A673 (cell line): ENCODE data around the gene UGT2A1.

Experiments
- CTCF ChIP-seq: fragments of 300-800, 200-600 bp; sonication (generic); conservative IDR thresholded peaks from 2 replicates; pipeline ENCODE4 v1.5.1; 2017; ENCODE audit warnings: low read depth, mild to moderate bottlenecking, antibody characterized with exemption, low read length, moderate library complexity, mixed read lengths
- EZH2 ChIP-seq: fragments of 200-600 bp; sonication (generic); IDR thresholded peaks from 2 replicates; pipeline ENCODE4 v1.6.1; 2017; ENCODE audit warnings: borderline replicate concordance, low read depth, mild to moderate bottlenecking, mixed read lengths, antibody characterized with exemption, low read length; ENCODE audit not compliant: poor library complexity, severe bottlenecking

DNA sequence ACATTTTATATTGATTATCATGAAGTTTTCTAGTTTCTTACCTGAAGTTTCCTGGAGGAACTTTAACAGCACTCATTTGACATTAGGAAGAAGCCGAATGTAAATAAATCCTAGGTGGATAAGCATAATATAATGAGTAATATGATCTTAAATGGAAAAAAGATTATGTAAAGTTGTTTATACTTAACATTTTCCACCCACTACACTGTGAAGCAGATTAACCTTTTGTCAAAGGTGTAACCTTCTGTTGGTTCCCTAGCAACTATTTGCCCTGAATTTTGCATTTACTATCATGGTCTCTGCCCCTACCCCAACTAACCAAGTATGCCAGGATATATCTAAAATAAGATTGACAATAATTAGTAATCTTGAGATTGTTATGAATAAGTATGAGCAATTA lies at the start of gene UGT2A1:
- TF ChIP-seq CTCF (no peak), EZH2 (no peak)
